HG03097 (cell line): ENCODE measurements around the gene OR5P2.
"Not testable (repeated sequence)": the region's sequence is repeated elsewhere in the genome, so short reads cannot be mapped to it uniquely, and the experiment has no call there.

Source experiments
- ATAC-seq: cut with Tn5 transposase; IDR thresholded peaks from one replicate; pipeline ENCODE4 v1.9.1; 2021; ENCODE audit not compliant: unreplicated experiment, low FRiP score

Gene OR5P2

GRCh38 chr11:7796842-7797241 lies at the start of gene OR5P2:
OR5P2 (minus strand) TSS chr11:7796942; CDS start chr11:7796942, 0 bp downstream.
- ATAC-seq, result no peak

GRCh38 chr11:7846003-7846402 lies 49.3 kb upstream of the OR5P2 start:
- ATAC-seq, result no peak

- no peak for ATAC-seq
Measured at GRCh38 chr11:7844986-7845385, 48.2 kb upstream of the OR5P2 start.

DNA sequence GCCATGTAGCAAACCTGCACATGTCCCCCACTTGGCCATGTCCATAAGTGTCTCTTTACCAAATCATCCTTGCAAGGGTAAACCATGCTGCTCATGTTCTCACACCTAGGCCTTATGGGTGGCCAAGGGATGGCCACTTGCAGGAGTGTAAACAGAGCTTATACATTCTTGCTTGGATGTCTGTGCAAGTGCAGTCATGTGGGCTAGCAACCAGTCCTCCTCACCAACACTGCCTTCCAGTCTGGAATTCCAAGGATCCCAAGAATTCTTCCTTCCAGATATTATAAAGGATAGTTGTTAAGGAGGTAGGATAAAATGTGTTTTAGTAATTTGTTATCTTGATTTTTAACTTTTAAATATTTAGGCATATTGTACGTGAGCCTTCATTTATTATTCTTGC lies 47.8 kb upstream of the OR5P2 start:
- ATAC-seq, result no peak

GRCh38 chr11:7840578-7840977 lies 43.8 kb upstream of the OR5P2 start:
- no peak for ATAC-seq

- no peak for ATAC-seq
Measured at GRCh38 chr11:7833527-7833926, 36.8 kb upstream of the OR5P2 start.

- ATAC-seq, result no peak
Measured at GRCh38 chr11:7830740-7831139, 34.0 kb upstream of the OR5P2 start, which contains the start of gene OR5P3. OR5P3 (minus strand) TSS chr11:7830840.

GRCh38 chr11:7826324-7826723 lies 29.6 kb upstream of the OR5P2 start:
- ATAC-seq, result no peak

DNA sequence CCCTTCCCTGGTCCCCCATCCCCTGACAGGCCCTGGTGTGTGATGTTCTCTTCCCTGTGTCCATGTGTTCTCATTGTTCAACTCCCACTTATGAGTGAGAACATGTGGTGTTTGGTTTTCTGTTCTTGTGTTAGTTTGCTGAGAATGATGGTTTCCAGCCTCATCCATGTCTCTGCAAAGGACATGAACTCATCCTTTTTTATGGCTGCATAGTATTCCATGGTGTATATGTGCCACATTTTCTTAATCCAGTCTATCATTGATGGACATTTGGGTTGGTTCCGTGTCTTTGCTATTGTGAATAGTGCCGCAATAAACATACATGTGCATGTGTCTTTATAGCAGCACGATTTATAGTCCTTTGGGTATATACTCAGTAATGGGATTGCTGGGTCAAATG lies 23.7 kb upstream of the OR5P2 start:
- not testable (repeated sequence) for ATAC-seq

GRCh38 chr11:7814897-7815296 lies 18.2 kb upstream of the OR5P2 start:
- not testable (repeated sequence) for ATAC-seq

DNA sequence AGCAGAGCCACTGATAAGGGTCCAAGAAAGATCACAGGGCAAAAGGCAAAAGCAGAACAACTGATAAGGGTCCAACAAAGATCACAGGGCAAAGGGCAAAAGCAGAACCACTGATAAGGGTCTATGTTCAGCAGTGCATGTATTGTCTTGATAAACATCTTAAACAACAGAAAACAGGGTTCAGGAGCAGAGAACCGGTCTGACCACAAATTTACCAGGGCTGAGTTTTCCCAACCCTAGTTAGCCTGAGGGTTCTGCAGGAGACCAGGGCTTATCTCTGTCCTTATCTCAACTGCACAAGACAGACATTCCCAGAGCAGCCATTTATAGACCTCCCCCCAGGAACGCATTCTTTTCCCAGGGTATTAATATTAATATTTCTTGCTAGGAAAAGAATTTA lies 13.6 kb upstream of the OR5P2 start:
- ATAC-seq, result not testable (repeated sequence)

DNA sequence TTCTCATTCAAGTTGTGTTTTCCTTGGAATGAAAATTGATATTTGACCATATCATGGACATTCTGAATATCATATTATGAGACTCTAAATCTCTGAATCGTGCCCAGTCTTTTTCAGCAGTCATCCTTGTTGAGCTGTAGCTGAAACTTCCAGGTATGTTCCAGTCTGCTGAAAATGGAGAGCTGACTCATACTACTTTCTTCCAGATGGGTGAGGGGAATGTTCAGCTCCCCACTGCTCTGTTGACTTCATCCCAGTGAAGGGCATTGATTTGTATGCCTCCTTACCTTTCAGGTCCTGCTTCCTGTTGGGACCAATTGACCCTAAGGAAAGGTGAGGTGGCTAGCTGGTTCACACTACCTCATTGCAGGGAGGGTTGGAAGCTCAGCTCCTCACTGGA lies 3.5 kb downstream of the OR5P2 start:
- no peak for ATAC-seq

- ATAC-seq, result peak; percentile 100
Measured at GRCh38 chr11:7787239-7787638, 9.5 kb downstream of the OR5P2 start.

DNA sequence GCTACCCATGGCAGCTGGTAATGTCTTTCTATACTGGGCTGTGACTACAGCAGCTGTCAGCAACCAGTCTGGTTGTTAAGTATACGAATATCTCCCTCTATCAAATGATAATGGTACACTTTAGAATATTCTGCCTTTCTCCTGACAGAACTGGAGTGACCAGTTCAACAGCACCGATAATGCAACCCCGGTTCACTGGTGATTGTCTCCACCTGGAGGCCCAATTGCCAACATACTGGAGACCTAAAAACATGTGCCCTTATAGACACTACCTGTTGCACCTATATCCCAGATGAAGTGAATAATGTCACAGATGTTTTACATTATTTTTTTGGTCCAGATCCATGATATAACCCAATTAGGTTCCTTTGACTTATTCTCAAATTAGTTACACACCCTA lies 21.1 kb downstream of the OR5P2 start:
- no peak for ATAC-seq

- ATAC-seq, result not testable (repeated sequence)
Measured at GRCh38 chr11:7764301-7764700, 32.4 kb downstream of the OR5P2 start.

DNA sequence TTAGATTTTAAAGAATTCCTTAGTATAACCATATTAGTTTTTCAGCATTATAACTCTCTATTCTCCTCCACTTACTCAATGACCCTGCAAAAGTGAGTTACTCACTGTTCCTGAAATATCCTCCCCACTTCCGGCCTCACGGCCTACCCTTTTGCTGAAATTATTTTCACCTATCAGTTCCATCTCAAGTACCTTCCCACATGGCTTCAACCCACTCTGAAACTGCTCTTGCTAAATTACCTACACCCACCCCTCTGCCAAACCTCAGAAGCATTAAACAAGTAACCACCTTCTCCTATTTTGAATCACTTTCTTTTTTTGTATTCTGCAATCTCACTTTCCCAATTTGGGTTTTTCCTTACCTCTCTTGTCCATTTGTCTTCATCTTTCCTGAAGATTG lies 37.7 kb downstream of the OR5P2 start:
- ATAC-seq, result no peak

GRCh38 chr11:7749456-7749855 lies 47.3 kb downstream of the OR5P2 start:
- ATAC-seq, result no peak
